Testis (tissue), 3 donors: ENCODE measurements around the gene IFNL3. TPM values are rescaled to one million over a fixed set of nuclear protein-coding genes. Genes with fewer than 3 reads are reported as not detected.

Experiments used
- DNase-seq: peaks from one replicate; pipeline ENCODE4 v3.0.0-alpha.2; 2019
- H3K27ac ChIP-seq, 2 donors: fragments of 200-600 bp; sonication (generic); one replicate each; pipeline ENCODE4 v1.5.1; 2019
- H3K27me3 ChIP-seq: fragments of 200-600 bp; sonication (generic); one replicate; pipeline ENCODE4 v1.5.1; 2019
- H3K36me3 ChIP-seq: fragments of 200-600 bp; sonication (generic); one replicate; pipeline ENCODE4 v1.5.1; 2017; ENCODE audit warnings: low read depth; ENCODE audit errors: missing control alignments
- H3K4me1 ChIP-seq: fragments of 200-600 bp; sonication (generic); one replicate; pipeline ENCODE4 v1.5.1; 2019
- H3K4me3 ChIP-seq, 2 donors: fragments of 200-600 bp; sonication (generic); one replicate each; pipeline ENCODE4 v1.5.1; 2017 to 2019
- H3K9me3 ChIP-seq: fragments of 200-600 bp; sonication (generic); one replicate; pipeline ENCODE4 v1.5.1; 2017
- POLR2A ChIP-seq: fragments of 450-650 bp; IDR thresholded peaks from one replicate; pipeline ENCODE4 v1.6.1; 2017; ENCODE audit warnings: antibody characterized with exemption, mild to moderate bottlenecking, moderate library complexity
- WGBS, 2 donors: methylation state at CpG; one replicate each; pipeline ENCODE4 v1.1.5; 2018; 5-methylcytosine and 5-hydroxymethylcytosine counted together
- intact Hi-C: fragments of 100-400 bp; cut with DNase I; formaldehyde crosslinking; loops from one replicate; pipeline ENCODE4 v1.15.1; 2023; ENCODE audit warnings: low total_unique reads
- polyA plus RNA-seq: library from polyadenylated mRNA; stranded (reverse); fragments of 350-450 nt; fragmentation: Illumina TruSeq; extraction: RNeasy Lipid Tissue Mini Kit (QIAGEN cat#74804); gene quantifications from one replicate; pipeline ENCODE4 v1.2.3, GENCODE V29; 2014; ENCODE audit warnings: low read depth, low replicate concordance; ENCODE audit not compliant: insufficient read depth
- total RNA-seq, 2 donors: library from RNA; depleted of rRNA; stranded (reverse); fragments of >200 nt; gene quantifications; one replicate each; pipeline ENCODE4 v1.2.3, GENCODE V29; 2016
- TF ChIP-seq, protein P1 (sequence below), 3 experiments: fragments of 450-650 bp in 2 of 3; fragments of 200-600 bp in 1 of 3; sonication (generic) in 1 of 3; IDR thresholded peaks; one replicate each; pipeline ENCODE4 v1.5.1; 2016 to 2019; ENCODE audit warnings: antibody characterized with exemption in 3 of 3, mild to moderate bottlenecking in 2 of 3, moderate library complexity in 1 of 3

IFNL3 gene
- total and polyA plus RNA-seq, 3 donors from 2014 or later = not detected

DNA sequence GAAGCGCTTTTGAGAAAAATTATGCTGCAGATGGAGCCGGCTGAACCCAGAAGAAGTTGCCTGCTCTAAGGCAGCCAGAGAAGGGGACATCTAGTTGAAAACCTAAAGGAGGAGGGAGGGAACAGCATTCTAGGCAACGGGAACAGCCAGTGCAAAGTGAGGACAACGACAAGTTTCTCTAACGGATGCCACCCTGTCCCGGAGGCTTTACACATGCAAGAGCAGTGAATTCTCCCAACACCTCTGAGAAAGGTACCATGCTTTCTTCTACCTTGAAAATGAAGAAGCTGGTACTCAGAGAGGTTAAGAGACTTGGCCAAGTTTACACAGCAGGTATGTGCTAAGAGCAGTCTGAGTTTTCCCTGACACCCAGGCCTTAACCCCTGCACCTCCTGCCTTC, 5.9 kb downstream of the IFNL3 start:
- intact Hi-C loops = no loop called here
- Histone ChIP-seq H3K9me3 (no peaks in the 10 kb centered on the region), H3K27ac (no peak overlapping the region), H3K36me3 (no peaks in the 10 kb centered on the region), H3K27me3 (no peaks in the 10 kb centered on the region), H3K4me3 (no peak overlapping the region), H3K4me1 (no peaks in the 10 kb centered on the region)
- 91 to 95% methylated on average over 6 of the region's 6 CpGs for WGBS, 2 donors
- DNase-seq = no peak
- no peak for TF ChIP-seq POLR2A
- TF ChIP-seq, protein P1, sequence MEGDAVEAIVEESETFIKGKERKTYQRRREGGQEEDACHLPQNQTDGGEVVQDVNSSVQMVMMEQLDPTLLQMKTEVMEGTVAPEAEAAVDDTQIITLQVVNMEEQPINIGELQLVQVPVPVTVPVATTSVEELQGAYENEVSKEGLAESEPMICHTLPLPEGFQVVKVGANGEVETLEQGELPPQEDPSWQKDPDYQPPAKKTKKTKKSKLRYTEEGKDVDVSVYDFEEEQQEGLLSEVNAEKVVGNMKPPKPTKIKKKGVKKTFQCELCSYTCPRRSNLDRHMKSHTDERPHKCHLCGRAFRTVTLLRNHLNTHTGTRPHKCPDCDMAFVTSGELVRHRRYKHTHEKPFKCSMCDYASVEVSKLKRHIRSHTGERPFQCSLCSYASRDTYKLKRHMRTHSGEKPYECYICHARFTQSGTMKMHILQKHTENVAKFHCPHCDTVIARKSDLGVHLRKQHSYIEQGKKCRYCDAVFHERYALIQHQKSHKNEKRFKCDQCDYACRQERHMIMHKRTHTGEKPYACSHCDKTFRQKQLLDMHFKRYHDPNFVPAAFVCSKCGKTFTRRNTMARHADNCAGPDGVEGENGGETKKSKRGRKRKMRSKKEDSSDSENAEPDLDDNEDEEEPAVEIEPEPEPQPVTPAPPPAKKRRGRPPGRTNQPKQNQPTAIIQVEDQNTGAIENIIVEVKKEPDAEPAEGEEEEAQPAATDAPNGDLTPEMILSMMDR (IDR thresholded peaks at IDR 0.05) = no peak

DNA sequence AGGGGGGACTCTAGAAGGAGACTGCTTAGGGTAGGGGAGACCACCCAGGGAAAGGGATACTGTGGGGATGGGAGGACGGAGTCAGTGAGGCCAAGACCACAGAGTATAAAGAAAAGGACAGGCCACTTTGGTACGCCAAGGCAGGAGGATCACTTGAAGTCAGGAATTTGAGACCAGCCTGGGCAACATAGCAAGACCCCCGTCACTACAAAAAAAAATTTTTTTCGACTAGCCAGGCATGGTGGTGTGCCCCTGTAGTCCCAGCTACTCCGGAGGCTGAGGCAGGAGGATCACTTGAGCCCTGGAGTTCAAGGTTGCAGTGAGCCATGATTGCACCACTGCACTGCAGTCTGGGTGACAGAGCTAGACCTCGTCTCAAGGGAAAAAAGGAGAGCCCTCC, 6.6 kb downstream of the IFNL3 start:
- no peak overlapping the region for H3K27ac ChIP-seq
- intact Hi-C loops = no loop called here

DNA sequence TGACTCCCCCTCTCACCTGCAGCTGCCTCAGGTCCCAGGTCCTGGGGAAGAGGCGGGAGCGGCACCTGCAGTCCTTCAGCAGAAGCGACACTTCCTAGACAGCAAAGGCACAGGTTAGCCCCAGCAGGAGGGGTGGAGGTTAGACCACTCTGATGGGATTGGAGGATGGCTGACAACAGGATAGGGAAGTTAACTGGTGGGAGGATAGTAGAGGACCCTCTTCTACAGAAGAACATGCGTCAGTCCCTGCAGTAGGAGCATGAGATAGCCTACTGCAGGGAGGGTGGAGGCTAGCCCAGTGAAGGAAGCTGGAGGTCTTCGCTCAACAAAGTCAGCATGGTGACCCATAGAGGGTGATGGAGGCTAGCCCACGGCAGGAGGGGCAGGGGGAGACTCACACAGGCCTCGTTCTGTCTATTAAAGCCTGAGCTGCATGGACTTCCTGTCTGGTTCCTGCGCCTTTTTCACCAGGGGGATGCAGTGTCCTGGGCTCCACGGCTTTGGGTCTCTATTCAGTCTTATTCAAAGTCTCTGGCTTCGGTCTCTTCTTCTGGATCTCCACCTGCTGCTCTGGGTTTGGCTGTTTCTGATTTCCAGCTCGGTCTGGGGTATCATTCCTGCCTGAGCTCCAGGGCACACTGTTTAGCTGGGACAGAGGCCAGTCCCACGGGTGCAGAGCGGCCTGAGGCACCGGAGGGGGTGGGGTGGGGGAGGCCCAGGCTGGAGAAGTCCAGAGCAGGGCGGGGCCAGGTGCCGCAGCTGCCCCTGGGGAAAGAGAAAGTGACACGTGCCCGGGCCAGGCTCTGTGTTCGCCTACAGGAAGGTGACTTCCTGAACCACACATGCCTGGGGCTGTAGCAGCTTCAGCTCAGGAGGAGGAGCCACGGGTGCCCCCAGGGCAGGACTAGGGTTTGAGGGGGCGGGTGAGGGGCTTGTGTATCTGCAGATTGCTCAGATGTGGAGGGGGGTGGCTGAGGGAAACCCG, 7.3 kb downstream of the IFNL3 start:
- no peak for DNase-seq
- 59 to 62% methylated on average over 16 to 22 of the region's 22 CpGs for WGBS, 2 donors
- Histone ChIP-seq H3K4me1 (no peaks in the 10 kb centered on the region), H3K4me3 (no peak overlapping the region), H3K36me3 (no peaks in the 10 kb centered on the region), H3K27me3 (no peaks in the 10 kb centered on the region), H3K9me3 (no peaks in the 10 kb centered on the region), H3K27ac (no peak overlapping the region)
- intact Hi-C loops = no loop called here
- TF ChIP-seq, protein P1 (IDR thresholded peaks at IDR 0.05) = no peak
- TF ChIP-seq POLR2A = no peak

More for the DNA sequence above, 6.6 kb downstream of the IFNL3 start:
- Histone ChIP-seq H3K9me3 (no peaks in the 10 kb centered on the region), H3K4me1 (no peaks in the 10 kb centered on the region), H3K4me3 (no peak overlapping the region), H3K27me3 (no peaks in the 10 kb centered on the region), H3K36me3 (no peaks in the 10 kb centered on the region)
- TF ChIP-seq POLR2A = no peak
- TF ChIP-seq, protein P1 (IDR thresholded peaks at IDR 0.05) = no peak
- 81 to 85% methylated on average over 6 of the region's 6 CpGs for WGBS, 2 donors
- DNase-seq = no peak

GRCh38 chr19:39236527-39236926, 8.3 kb downstream of the IFNL3 start:
- Histone ChIP-seq H3K36me3 (no peaks in the 10 kb centered on the region), H3K4me3 (no peak overlapping the region), H3K27ac (no peak overlapping the region), H3K9me3 (no peaks in the 10 kb centered on the region), H3K4me1 (no peaks in the 10 kb centered on the region), H3K27me3 (no peaks in the 10 kb centered on the region)
- TF ChIP-seq, protein P1 (IDR thresholded peaks at IDR 0.05) = no peak
- no peak for TF ChIP-seq POLR2A
- DNase-seq = no peak
- intact Hi-C loops = no loop called here
- 76 to 77% methylated on average over 10 to 11 of the region's 12 CpGs for WGBS, 2 donors
